Activated CD8-positive, alpha-beta memory T cell treated with anti-CD3 and anti-CD28 coated beads, Interleukin-2, amount 50 U/mL, for 1 hour (primary cell): Measurements from ENCODE around the gene PITPNM3.
"Not testable (repeated sequence)": the region's sequence is repeated elsewhere in the genome, so short reads cannot be mapped to it uniquely, and the experiment has no call there.

Source experiments
- DNase-seq: peaks from one replicate; pipeline ENCODE4 v3.0.0-alpha.2; 2020; ENCODE audit errors: extremely low read depth

PITPNM3 gene

GRCh38 chr17:6556121-6557039 is at the start of gene PITPNM3:
PITPNM3 (minus strand) TSS chr17:6556555; CDS start chr17:6556406, 149 bp downstream.
- DNase-seq, result no peak

DNA sequence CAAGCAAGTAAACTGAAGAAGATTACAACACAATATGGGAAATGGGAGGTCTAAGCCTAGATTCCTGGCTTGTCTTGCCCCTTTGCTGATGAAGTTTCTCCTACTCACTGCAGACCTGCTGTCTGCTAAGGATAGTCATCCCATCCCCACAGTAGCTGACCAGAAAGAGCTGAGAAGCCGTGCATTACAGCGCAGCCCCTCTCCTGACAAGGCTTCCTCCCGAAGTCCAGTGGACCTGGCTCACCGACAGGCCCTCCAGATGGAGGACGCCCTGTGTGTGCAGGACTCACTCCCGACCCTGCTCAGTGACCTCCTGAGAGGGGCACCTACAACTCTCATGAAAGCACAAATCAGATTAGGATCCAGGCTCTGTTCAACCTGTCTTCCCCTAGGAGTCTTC is 48.8 kb upstream of the PITPNM3 start:
- no peak for DNase-seq

DNA sequence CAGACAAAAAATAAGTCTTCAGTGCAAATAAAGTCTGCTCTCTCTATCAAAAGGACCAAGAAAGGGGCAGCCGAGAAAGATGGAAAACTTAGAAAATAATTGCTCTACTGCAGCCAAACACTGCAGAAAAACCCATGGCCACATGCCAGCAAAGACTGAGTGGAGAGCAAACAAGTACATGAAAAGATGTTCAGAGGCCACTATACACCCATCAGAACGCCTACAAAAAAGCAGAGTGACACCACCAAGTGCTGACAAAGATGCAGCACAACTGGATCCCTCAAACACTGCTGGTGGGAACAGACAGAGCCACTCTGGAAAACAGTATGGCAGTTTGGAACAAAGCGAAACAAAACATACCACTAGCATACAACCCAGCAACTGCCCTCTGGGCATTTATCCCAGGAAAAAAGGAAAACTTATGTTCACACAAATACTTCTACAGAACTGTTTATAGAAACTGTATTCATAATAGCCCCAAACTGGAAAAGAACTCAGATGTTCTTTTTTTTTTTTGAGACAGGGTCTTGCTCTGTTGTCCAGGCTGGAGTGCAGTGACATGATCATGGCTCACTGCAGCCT is 47.5 kb upstream of the PITPNM3 start:
- no peak for DNase-seq

GRCh38 chr17:6602141-6602540 is 45.8 kb upstream of the PITPNM3 start:
- DNase-seq, result no peak

DNA sequence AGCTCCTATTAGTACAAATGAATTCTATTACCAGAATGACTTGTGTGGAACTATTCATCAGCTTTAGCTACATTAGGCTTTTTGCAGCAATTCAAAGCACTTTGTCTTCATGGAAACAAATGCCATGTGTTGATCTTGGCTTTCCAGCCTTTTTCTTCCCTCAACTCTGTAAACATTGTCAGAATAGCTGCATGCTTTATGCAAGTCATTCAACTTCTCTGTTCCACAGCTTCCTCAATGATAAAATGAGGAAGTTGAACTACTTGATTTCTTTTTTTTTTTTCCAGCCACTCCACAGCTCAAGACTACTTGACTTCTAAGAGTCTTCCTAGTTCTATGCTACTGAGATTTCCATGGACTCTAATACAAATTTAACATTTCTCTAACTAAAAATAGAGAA is 43.0 kb upstream of the PITPNM3 start:
- no peak for DNase-seq

- DNase-seq, result no peak
Measured at GRCh38 chr17:6597727-6598126, 41.4 kb upstream of the PITPNM3 start.

- no peak for DNase-seq
Measured at GRCh38 chr17:6596941-6597340, 40.6 kb upstream of the PITPNM3 start.

DNA sequence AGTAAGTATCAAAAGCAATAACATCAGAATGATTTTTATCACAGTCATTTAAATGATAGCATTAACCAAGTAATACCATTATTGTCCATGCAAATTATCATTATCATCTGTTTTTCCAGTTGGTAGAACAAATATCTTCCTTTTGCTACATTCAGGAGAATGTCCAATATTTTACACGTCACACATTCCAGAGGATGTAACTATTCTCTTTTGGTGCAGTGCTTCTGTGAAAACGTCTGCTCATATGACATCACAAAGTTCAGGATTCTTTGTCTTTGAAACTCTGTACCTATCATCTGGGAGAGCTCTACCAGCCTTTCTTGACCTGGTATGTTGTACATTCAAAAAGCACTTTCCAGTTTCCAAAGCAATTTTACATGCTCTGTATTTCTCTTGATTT is 40.2 kb upstream of the PITPNM3 start:
- no peak for DNase-seq

GRCh38 chr17:6596081-6596480 is 39.7 kb upstream of the PITPNM3 start:
- DNase-seq, result no peak

DNA sequence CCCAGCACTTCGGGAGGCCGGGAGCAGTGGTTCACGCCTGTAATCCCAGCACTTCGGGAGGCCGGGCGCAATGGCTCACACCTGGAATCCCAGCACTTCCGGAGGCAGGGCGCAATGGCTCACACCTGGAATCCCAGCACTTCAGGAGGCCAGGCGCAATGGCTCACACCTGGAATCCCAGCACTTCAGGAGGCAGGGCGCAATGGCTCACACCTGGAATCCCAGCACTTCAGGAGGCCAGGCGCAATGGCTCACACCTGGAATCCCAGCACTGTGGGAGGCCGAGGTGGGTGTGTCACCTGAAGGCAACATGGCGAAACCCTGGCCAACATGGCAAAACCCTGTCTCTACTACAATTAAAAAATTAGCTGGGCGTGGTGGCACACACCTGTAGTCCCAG is 37.0 kb upstream of the PITPNM3 start:
- not testable (repeated sequence) for DNase-seq

GRCh38 chr17:6592173-6592572 is 35.8 kb upstream of the PITPNM3 start:
- DNase-seq, result no peak

GRCh38 chr17:6591599-6592158 is 35.3 kb upstream of the PITPNM3 start:
- DNase-seq, result no peak

DNA sequence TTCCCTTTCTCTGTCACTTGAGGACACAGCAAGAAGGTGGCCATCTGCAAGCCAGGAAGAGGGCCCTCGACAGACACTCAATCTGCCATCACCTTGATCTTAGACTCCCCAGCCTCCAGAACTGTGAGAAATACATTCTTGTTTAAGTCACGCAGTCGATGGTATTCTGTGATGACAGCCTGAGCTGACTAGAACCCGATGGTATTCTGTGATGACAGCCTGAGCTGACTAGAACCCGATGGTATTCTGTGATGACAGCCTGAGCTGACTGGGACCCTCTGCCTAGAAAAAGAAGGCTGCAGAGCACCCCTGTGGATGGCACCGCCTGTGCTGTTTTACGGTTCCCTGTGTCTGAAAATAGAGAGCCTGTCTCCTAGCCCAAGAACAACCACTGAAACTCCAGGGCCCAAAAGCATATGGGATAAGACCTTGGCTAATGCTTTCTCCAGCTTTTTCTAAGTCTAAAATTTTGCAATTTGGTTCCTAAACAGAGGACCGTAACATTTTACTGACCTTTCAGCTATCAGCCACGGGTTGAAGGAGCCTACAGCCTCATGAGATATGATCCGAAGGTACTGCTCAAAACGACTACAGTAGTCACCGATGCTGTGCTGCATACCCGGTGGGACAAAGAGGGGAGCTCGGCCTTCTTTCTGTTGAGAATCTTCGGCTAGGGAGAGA is 33.1 kb upstream of the PITPNM3 start:
- DNase-seq, result no peak

DNA sequence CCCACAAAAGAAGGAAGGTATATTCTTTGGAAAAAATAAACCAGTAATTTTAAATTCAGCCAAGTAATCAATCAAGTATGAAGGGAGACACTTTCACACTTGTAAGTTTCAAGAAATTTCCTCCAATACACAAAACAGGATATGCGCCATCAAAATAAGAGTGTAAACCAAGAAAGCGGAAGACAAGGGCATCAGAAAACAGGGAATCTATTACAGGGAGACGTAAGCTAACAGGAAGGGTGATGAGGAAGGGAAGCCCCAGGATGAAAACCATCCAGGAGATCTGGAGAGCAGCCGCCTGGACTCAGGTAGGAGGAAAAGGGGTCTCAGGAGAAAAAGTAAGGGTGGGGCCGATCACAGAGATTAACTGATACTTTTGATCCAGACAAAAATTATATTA is 31.8 kb upstream of the PITPNM3 start:
- no peak for DNase-seq

DNA sequence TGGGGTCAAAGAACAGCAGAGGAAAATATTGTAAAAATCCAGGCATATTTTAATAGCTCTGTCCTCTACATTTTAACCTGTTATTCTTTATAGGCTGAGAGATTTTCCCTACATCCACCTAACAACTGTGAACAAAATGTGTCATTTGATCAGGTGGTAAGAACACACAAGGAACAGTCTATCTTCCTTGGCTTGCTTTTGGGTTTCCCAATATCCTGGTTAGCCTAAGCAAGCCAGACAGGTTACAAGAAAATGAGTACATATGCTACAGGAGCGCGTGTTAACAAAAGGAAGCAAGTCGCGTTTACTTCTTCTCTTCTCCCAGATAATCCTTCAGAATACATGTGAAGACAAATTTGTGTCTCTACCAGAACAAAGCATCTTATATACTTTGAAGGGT is 31.0 kb upstream of the PITPNM3 start:
- no peak for DNase-seq

GRCh38 chr17:6583411-6583810 is 27.1 kb upstream of the PITPNM3 start:
- DNase-seq, result no peak

- no peak for DNase-seq
Measured at GRCh38 chr17:6580625-6581024, 24.3 kb upstream of the PITPNM3 start.

- no peak for DNase-seq
Measured at GRCh38 chr17:6578491-6578890, 22.1 kb upstream of the PITPNM3 start.

DNA sequence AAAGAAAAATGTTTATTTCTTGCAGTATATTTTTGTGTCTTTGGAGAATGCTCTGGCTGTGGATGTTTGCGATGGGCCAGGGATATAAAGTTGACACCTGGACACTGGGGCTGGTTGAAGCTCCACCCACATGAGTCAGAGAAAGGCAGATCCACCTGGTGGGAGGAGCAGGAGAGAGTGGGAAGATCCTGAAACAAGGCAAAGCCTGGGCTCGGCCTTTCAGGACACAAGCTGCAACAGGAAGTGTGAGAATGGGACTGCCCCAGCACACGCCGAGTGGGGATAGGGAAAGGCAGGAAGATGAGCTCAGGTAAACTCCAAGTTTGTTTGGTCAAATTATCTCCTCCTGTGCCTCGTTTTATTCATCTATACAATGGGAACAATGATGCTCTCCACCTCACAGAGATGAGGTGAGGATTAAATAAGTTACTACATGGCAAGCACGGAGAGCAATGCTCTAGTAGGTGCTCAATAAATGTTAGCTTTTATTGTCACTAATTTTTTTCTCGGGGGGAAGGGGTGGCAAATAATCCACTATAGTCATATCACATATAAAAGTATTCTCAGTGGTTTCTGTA is 21.4 kb upstream of the PITPNM3 start:
- DNase-seq, result no peak

- DNase-seq, result no peak
Measured at GRCh38 chr17:6576038-6576785, 19.9 kb upstream of the PITPNM3 start.

GRCh38 chr17:6575596-6575988 is 19.2 kb upstream of the PITPNM3 start:
- DNase-seq, result no peak
